NCI-H146 treated with DMSO at 0.1 percent for 48 hours (cell line): ENCODE results near the gene CSAG2.

Experiments used
- DNase-seq: peaks from one replicate; lab custom pipeline; 2025; ENCODE audit not compliant: unreplicated experiment; lab: John Stamatoyannopoulos, UW

CSAG2 gene

DNA sequence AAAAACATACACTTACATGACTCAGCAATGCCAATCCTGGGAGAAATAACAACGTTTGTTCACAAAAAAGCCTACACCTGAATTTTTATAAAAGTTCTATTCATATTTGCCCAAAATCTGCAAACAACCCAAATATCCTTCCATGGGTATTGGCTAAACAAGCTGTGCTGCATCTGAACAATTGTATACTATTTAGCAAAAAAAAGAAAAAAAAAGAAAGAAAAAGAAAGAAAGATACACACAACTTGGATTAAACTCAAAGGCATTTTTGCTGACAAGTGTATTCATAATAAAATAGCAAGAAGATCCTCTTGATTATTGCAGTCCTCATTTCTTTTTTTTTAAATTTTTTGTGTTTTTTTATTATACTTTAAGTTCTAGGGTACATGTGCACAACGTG lies 34.9 kb downstream of the CSAG2 start:
- no peak for DNase-seq

DNA sequence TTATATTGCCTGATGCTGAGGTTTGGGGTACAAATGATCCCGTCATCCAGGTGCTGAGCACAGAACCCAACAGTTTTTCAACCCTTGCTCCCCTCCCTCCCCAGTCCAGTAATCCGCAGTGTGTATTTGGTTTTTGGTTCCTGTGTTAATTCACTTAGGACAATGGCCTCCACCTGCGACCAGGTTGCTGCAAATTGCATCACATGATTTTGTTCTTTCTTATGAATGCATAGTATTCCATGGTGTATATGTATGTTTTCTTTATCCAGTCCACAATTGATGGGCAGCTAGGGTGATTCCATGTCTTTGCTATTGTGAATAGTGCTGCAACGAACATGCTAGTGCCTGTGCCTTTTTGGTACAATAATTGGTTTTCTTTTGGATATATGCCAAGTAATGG lies 46.0 kb downstream of the CSAG2 start:
- no peak for DNase-seq

DNA sequence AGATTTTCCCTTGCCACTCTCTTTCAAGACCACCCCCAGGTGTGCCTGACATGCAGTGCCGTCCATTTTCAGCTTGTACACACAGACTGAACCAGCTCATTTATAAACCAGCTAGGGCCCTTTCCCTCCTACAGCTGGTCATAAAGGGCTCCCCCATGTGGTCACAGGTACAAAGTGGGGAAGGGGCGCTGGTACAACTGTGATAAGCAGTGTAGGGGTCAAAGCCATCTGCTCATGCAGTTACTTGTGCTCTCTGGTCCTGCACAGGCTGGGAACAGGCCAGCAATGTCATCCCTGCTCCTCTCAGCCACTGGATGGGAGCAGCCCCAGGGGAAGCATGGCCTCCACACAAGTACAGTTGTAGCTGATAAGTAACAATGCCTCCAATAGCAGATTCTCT lies 50.8 kb downstream of the CSAG2 start:
- DNase-seq, result no peak
